Heart left ventricle (tissue), 13 donors: ENCODE data around the gene REXO5.

Source experiments
- CTCF ChIP-seq, 12 donors: fragments of 200-600 bp; sonication (generic) in 4 of 12; IDR thresholded peaks; one replicate each; pipeline versions ENCODE4 v1.5.0 to v1.8.0; 2018 to 2022; ENCODE audit warnings: antibody characterized with exemption in 12 of 12, mild to moderate bottlenecking in 5 of 12
- POLR2A ChIP-seq, 2 donors: fragments of 450-650 bp; IDR thresholded peaks; one replicate each; pipeline ENCODE4 v1.6.1; 2017; ENCODE audit warnings: antibody characterized with exemption in 2 of 2, mild to moderate bottlenecking in 2 of 2, moderate library complexity in 2 of 2
- donor health status: ischemic (EF 13 %, LVEDD 7.1; RV severe dilation, severe dysfunction).
- donor health status: DM: no; HTN: yes; CAD: no.
- donor health status: DM: no; HTN: no; CAD: no.
- donor health status: ischemic (EF 25% LVEDD 6.9; RV normal size, moderate dysfunction).
- donor health status: ischemic (EF 25% LVEDD 5.7; RV mildly dilated, moderate dysfunction).
- donor health status: ischemic (EF 35%, LVEDD 5.7; RV mildly dilated, moderate dysfunction).
- donor health status: nonischemic (EF 11% LVEDD 7.7; RV severe dilation, severe dysfunction).
- donor health status: DM: yes; HTN: yes; CAD: no.
- donor health status: PGD.
- donor health status: ischemic (EF 29% LVEDD 5.4; RV normal size, mild dysfunction).
- donor health status: nonischemic (EF 23%, LVEDD 6.1; RV moderate dilation, normal function).

DNA sequence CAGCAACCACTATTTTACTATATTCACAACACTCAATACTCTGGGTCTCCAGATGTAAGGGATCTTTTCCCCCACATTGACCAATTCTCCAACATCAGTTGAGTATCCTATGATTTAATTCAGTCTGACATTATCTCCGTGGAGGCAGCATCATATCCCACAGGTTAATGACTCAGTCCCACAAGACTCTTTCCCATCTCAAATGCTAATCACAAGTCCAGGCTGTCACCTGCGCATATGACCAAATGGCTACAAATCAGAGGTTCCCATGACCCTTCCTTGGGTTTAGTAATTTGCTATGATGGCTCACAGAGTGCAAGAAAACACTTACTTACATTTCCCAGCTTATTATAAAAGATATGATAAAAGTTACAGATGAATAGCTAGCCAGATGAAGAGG, 23.9 kb upstream of the REXO5 start:
- TF ChIP-seq CTCF (IDR thresholded peaks at IDR 0.05): no peak
- TF ChIP-seq POLR2A (IDR thresholded peaks at IDR 0.05): no peak
